Activated CD8-positive, alpha-beta T cell treated with anti-CD3 and anti-CD28 coated beads for 36 hours (primary cell): ENCODE measurements around the gene KCNMA1. TPM values are rescaled to one million over a fixed set of nuclear protein-coding genes. Genes with fewer than 3 reads are reported as not detected.

Experiments
- ATAC-seq: fragments of 200-7000 bp; cut with Tn5 transposase; one replicate; pipeline ENCODE4 v1.10.0; 2021; ENCODE audit warnings: mild to moderate bottlenecking, moderate library complexity
- CTCF ChIA-PET: fragments of 350-600 bp; sonication (Branson Sonifier 250); formaldehyde crosslinking; loops from one replicate; lab custom pipeline; 2021; ENCODE audit warnings: antibody characterized with exemption; lab: Charles Lee
- POLR2A ChIA-PET: fragments of 350-600 bp; sonication (Branson Sonifier 250); formaldehyde crosslinking; loops from one replicate; lab custom pipeline; 2021; ENCODE audit warnings: antibody characterized with exemption; lab: Charles Lee
- DNase-seq: peaks from one replicate; pipeline ENCODE4 v3.0.0-alpha.2; 2020
- H3K27ac Mint-ChIP-seq: one replicate; pipeline ENCODE4 v1.8.0; 2021; ENCODE audit warnings: mild to moderate bottlenecking, mixed read lengths
- H3K27me3 Mint-ChIP-seq: one replicate; pipeline ENCODE4 v1.8.0; 2021; ENCODE audit warnings: mixed read lengths
- H3K36me3 Mint-ChIP-seq: one replicate; pipeline ENCODE4 v1.8.0; 2021; ENCODE audit warnings: low read depth, mixed read lengths
- H3K4me1 Mint-ChIP-seq: one replicate; pipeline ENCODE4 v1.8.0; 2021; ENCODE audit warnings: low read depth, mixed read lengths
- H3K4me3 Mint-ChIP-seq: one replicate; pipeline ENCODE4 v1.8.0; 2021; ENCODE audit warnings: mild to moderate bottlenecking, moderate library complexity, mixed read lengths
- H3K9me3 Mint-ChIP-seq: one replicate; pipeline ENCODE4 v1.8.0; 2021; ENCODE audit warnings: mixed read lengths
- CTCF ChIP-seq: fragments of 200-600 bp; IDR thresholded peaks from one replicate; pipeline ENCODE4 v1.8.0; 2022; ENCODE audit warnings: antibody characterized with exemption, mild to moderate bottlenecking
- intact Hi-C: fragments of 100-400 bp; cut with micrococcal nuclease; formaldehyde crosslinking; loops from one replicate; pipeline ENCODE4 v1.10.0; 2022
- total RNA-seq, 2 experiments: library from RNA; stranded (reverse); gene quantifications; one replicate each; pipeline ENCODE4 v1.2.3, GENCODE V29; 2021

KCNMA1 gene
- total RNA-seq, 2 experiments from 2014 or later = 0.18 TPM; not detected in 1

- intact Hi-C loops = no loop called here
- Mint-ChIP-seq H3K4me3 (no peak overlapping the region), H3K9me3 (no peaks in the 10 kb centered on the region), H3K4me1 (no peaks in the 10 kb centered on the region), H3K27me3 (peaks cover 13% of the 10 kb centered on the region), H3K27ac (no peak overlapping the region), H3K36me3 (no peaks in the 10 kb centered on the region)
- no peak for TF ChIP-seq CTCF
- CTCF ChIA-PET = interaction anchor here (1.4 kb wide), 1 partner anchor 502 kb away, joined by 4 read pairs; no protein-coding TSS in a partner anchor
- DNase-seq (no peak), ATAC-seq (no peak)
- POLR2A ChIA-PET = no interaction called here
These were observed 498.1 kb downstream of the KCNMA1 start for GRCh38 chr10:77139252-77140160.

DNA sequence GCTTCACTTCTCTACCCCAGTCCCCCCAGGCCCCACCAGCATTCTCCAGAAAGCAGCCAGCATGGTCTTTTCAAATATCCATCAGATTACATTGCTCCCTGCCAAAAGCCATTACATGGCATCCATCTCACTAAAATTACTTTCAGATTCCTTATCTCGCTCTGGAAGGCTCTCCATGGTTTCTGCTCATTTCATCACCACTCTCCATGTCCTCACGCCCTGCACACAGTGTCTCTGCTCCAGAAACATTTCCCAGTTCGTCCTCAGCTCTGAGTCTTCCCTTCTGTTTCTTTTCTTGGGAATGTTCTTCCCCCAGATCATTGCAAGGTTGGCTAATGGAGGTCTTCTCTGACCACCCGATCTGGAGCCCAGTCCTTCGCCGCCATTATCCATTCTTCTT is 499.1 kb downstream of the KCNMA1 start:
- ChIA-PET POLR2A (no interaction called here), CTCF (interaction anchor here (1.4 kb wide), 1 partner anchor 503 kb away, joined by 4 read pairs; no protein-coding TSS in a partner anchor)
- H3K27ac Mint-ChIP-seq = no peak overlapping the region
- ATAC-seq = no peak
- no peaks in the 10 kb centered on the region for H3K4me1 Mint-ChIP-seq
- intact Hi-C loops = no loop called here
- no peaks in the 10 kb centered on the region for H3K9me3 Mint-ChIP-seq
- no peak overlapping the region for H3K4me3 Mint-ChIP-seq
- H3K36me3 Mint-ChIP-seq = no peaks in the 10 kb centered on the region
- no peak for TF ChIP-seq CTCF
- peaks cover 15% of the 10 kb centered on the region for H3K27me3 Mint-ChIP-seq
- DNase-seq = no peak

- Mint-ChIP-seq H3K9me3 (no peaks in the 10 kb centered on the region), H3K4me3 (no peak overlapping the region), H3K27ac (no peak overlapping the region), H3K36me3 (no peaks in the 10 kb centered on the region), H3K4me1 (no peaks in the 10 kb centered on the region), H3K27me3 (peaks cover 15% of the 10 kb centered on the region)
- ChIA-PET POLR2A (no interaction called here), CTCF (interaction anchor here (1.0 to 1.1 kb wide), 2 partner anchors 25 to 38 kb away, joined by 3 to 4 read pairs; no protein-coding TSS in a partner anchor)
- TF ChIP-seq CTCF = no peak
- intact Hi-C loops = no loop called here
- DNase-seq (no peak), ATAC-seq (no peak)
These were observed 502.1 kb downstream of the KCNMA1 start for GRCh38 chr10:77135555-77135954.

DNA sequence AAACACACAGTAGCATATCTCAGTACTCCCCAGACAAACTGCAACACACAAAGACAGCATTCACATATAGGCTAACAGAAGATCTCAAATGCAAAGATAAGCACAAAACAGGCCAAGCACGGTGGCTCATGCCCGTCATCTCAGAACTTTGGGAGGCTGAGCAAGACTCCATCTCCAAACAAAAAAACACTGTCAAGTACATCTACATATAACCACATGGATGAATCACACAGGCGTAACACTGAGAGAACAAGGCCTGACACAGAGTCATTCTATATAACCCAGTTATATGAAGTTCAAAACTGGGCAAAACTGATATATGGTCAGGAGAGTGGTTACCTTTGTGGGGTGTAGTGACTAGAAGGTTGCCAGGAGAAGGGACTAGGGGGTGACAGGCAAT is 506.4 kb downstream of the KCNMA1 start:
- intact Hi-C loops = no loop called here
- no peak overlapping the region for H3K27ac Mint-ChIP-seq
- no peak for TF ChIP-seq CTCF
- no peak overlapping the region for H3K4me3 Mint-ChIP-seq
- H3K27me3 Mint-ChIP-seq = peaks cover 20% of the 10 kb centered on the region
- H3K9me3 Mint-ChIP-seq = no peaks in the 10 kb centered on the region
- H3K36me3 Mint-ChIP-seq = no peaks in the 10 kb centered on the region
- ATAC-seq (no peak), DNase-seq (no peak)
- CTCF ChIA-PET = no interaction called here
- POLR2A ChIA-PET = no interaction called here
- H3K4me1 Mint-ChIP-seq = no peaks in the 10 kb centered on the region

DNA sequence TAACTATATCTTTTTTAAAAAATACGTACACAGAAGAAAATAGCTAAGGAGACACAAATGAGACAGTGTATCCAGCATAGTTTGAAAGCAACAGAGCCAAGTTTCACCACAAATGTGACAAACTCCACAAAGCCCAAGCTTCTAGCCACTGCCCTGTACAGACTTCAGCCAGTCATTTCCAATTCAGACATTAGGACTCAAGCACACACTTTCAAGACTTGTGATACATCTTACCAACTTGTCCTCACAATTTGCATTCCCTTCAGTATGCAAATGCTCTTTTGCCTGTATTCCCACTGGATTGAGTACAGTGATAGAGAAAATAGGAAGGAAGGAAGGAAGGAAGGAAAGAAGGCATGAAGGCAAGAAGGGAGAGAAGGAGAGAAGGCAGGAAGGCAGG is 510.4 kb downstream of the KCNMA1 start:
- no peaks in the 10 kb centered on the region for H3K9me3 Mint-ChIP-seq
- ChIA-PET CTCF (no interaction called here), POLR2A (no interaction called here)
- no peaks in the 10 kb centered on the region for H3K36me3 Mint-ChIP-seq
- no peak overlapping the region for H3K4me3 Mint-ChIP-seq
- H3K27me3 Mint-ChIP-seq = peaks cover 22% of the 10 kb centered on the region
- intact Hi-C loops = no loop called here
- no peaks in the 10 kb centered on the region for H3K4me1 Mint-ChIP-seq
- no peak for TF ChIP-seq CTCF
- H3K27ac Mint-ChIP-seq = no peak overlapping the region
- ATAC-seq = no peak
- no peak for DNase-seq
